H9 (cell line): ENCODE results near the gene OGFOD3. TPM values are rescaled to one million over a fixed set of nuclear protein-coding genes. Genes with fewer than 3 reads are reported as not detected.

Experiments
- DNase-seq: peaks from one replicate; pipeline ENCODE4 v3.0.0-alpha.2; 2017
- H2AFZ ChIP-seq: one replicate; pipeline ENCODE4 v1.6.1; 2013; ENCODE audit warnings: mild to moderate bottlenecking, low read length, control low read depth, moderate library complexity
- H2AK5ac ChIP-seq: 2 replicates; pipeline ENCODE4 v1.6.1; 2013; ENCODE audit warnings: low read length, control low read depth, mixed read lengths; ENCODE audit not compliant: insufficient read length
- H2BK120ac ChIP-seq: one replicate; pipeline ENCODE4 v1.6.1; 2013; ENCODE audit warnings: low read depth, mild to moderate bottlenecking, low read length, control low read depth, inconsistent platforms; ENCODE audit not compliant: poor library complexity, severe bottlenecking
- H2BK12ac ChIP-seq: 2 replicates; pipeline ENCODE4 v1.6.1; 2013; ENCODE audit warnings: low read length, control low read depth, mixed read lengths, low read depth; ENCODE audit not compliant: insufficient read length
- H2BK15ac ChIP-seq: 2 replicates; pipeline ENCODE4 v1.6.1; 2013; ENCODE audit warnings: low read depth, low read length, control low read depth
- H2BK20ac ChIP-seq: one replicate; pipeline ENCODE4 v1.6.1; 2013; ENCODE audit warnings: low read depth, mild to moderate bottlenecking, low read length, control low read depth, inconsistent platforms; ENCODE audit not compliant: poor library complexity, severe bottlenecking
- H2BK5ac ChIP-seq: 2 replicates; pipeline ENCODE4 v1.6.1; 2013; ENCODE audit warnings: low read length, control low read depth, mixed read lengths; ENCODE audit not compliant: insufficient read length
- H3K14ac ChIP-seq: 2 replicates; pipeline ENCODE4 v1.6.1; 2013; ENCODE audit warnings: low read length, control low read depth; ENCODE audit not compliant: insufficient read depth
- H3K18ac ChIP-seq: 2 replicates; pipeline ENCODE4 v1.6.1; 2013; ENCODE audit warnings: low read depth, mild to moderate bottlenecking, mixed read lengths, low read length, control low read depth; ENCODE audit not compliant: insufficient read length
- H3K23ac ChIP-seq: 2 replicates; pipeline ENCODE4 v1.6.1; 2013; ENCODE audit warnings: low read length, control low read depth, mixed read lengths, low read depth; ENCODE audit not compliant: insufficient read length
- H3K23me2 ChIP-seq: 2 replicates; pipeline ENCODE4 v1.6.1; 2013; ENCODE audit warnings: low read depth, mild to moderate bottlenecking, mixed read lengths, low read length, control low read depth; ENCODE audit not compliant: insufficient read length, poor library complexity, severe bottlenecking
- H3K27ac ChIP-seq: 2 replicates; pipeline ENCODE4 v1.5.1; 2013; ENCODE audit warnings: low read length, control low read depth, mixed read lengths, low read depth; ENCODE audit not compliant: insufficient read length
- H3K27me3 ChIP-seq: 2 replicates; pipeline ENCODE4 v1.6.1; 2013; ENCODE audit warnings: low read length, control low read depth, inconsistent platforms; ENCODE audit not compliant: insufficient read depth
- H3K4ac ChIP-seq: 2 replicates; pipeline ENCODE4 v1.6.1; 2013; ENCODE audit warnings: low read depth, mild to moderate bottlenecking, control low read depth, inconsistent platforms, low read length, moderate library complexity
- H3K4me1 ChIP-seq: 2 replicates; pipeline ENCODE4 v1.6.1; 2013; ENCODE audit warnings: low read length, control low read depth, inconsistent platforms; ENCODE audit not compliant: insufficient read depth
- H3K4me2 ChIP-seq: 2 replicates; pipeline ENCODE4 v1.6.1; 2013; ENCODE audit warnings: low read length, control low read depth, mixed read lengths; ENCODE audit not compliant: insufficient read length, insufficient read depth
- H3K56ac ChIP-seq: 2 replicates; pipeline ENCODE4 v1.6.1; 2013; ENCODE audit warnings: low read depth, mild to moderate bottlenecking, mixed read lengths, low read length, control low read depth; ENCODE audit not compliant: insufficient read length
- H3K79me1 ChIP-seq: 2 replicates; pipeline ENCODE4 v1.6.1; 2013; ENCODE audit warnings: low read depth, mild to moderate bottlenecking, moderate library complexity, low read length, control low read depth, inconsistent platforms; ENCODE audit not compliant: insufficient read depth, poor library complexity, severe bottlenecking
- H3K79me2 ChIP-seq: 2 replicates; pipeline ENCODE4 v1.6.1; 2013; ENCODE audit warnings: low read length, control low read depth, inconsistent platforms; ENCODE audit not compliant: insufficient read depth
- H3K9ac ChIP-seq: 2 replicates; pipeline ENCODE4 v1.6.1; 2013; ENCODE audit warnings: low read length, control low read depth, mixed read lengths; ENCODE audit not compliant: insufficient read length; ENCODE audit errors: extremely low read depth
- H3K9me3 ChIP-seq: one replicate; pipeline ENCODE4 v1.6.1; 2013; ENCODE audit warnings: low read depth, low read length, inconsistent platforms; ENCODE audit not compliant: control insufficient read depth
- H3T11ph ChIP-seq: one replicate; pipeline ENCODE4 v1.6.1; 2013; ENCODE audit warnings: mild to moderate bottlenecking, low read length, control low read depth, inconsistent platforms
- H4K20me1 ChIP-seq: one replicate; pipeline ENCODE4 v1.6.1; 2013; ENCODE audit not compliant: control insufficient read depth, insufficient read length, insufficient read depth
- H4K5ac ChIP-seq: 2 replicates; pipeline ENCODE4 v1.6.1; 2013; ENCODE audit warnings: low read depth, mild to moderate bottlenecking, mixed read lengths, low read length, control low read depth; ENCODE audit not compliant: insufficient read length
- H4K8ac ChIP-seq: replicated peaks from 2 replicates; pipeline ENCODE4 v1.6.1; 2013; ENCODE audit warnings: low read length, control low read depth, mixed read lengths, low read depth; ENCODE audit not compliant: insufficient read length
- H4K91ac ChIP-seq: 2 replicates; pipeline ENCODE4 v1.6.1; 2013; ENCODE audit warnings: low read depth, mild to moderate bottlenecking, moderate library complexity, mixed read lengths, low read length, control low read depth; ENCODE audit not compliant: insufficient read length
- H3K27ac Mint-ChIP-seq, 3 experiments: 2 replicates in 2 of 3; 3 replicates in 1 of 3; pipeline ENCODE4 v1.8.0; 2020 to 2021; ENCODE audit warnings: mixed read lengths in 3 of 3, mild to moderate bottlenecking in 1 of 3, moderate library complexity in 1 of 3
- H3K27me3 Mint-ChIP-seq: 2 replicates; pipeline ENCODE4 v1.8.0; 2021; ENCODE audit warnings: low read depth, mild to moderate bottlenecking, moderate library complexity, mixed read lengths
- H3K36me3 Mint-ChIP-seq, 3 experiments: 2 replicates in 2 of 3; 3 replicates in 1 of 3; pipeline ENCODE4 v1.8.0; 2020 to 2021; ENCODE audit warnings: low read depth in 3 of 3, mixed read lengths in 3 of 3; ENCODE audit not compliant: insufficient read depth in 1 of 3
- H3K4me1 Mint-ChIP-seq, 2 experiments: 2 replicates each; pipeline ENCODE4 v1.8.0; 2020; ENCODE audit warnings: mixed read lengths in 2 of 2
- H3K4me3 Mint-ChIP-seq, 2 experiments: 2 replicates in 1 of 2; 3 replicates in 1 of 2; pipeline ENCODE4 v1.8.0; 2020 to 2021; ENCODE audit warnings: mild to moderate bottlenecking in 2 of 2, mixed read lengths in 2 of 2, moderate library complexity in 1 of 2
- H3K9me3 Mint-ChIP-seq, 2 experiments: 2 replicates in 1 of 2; 3 replicates in 1 of 2; pipeline ENCODE4 v1.8.0; 2020; ENCODE audit warnings: mild to moderate bottlenecking in 2 of 2, mixed read lengths in 2 of 2, moderate library complexity in 1 of 2
- WGBS: extraction: QIAGEN DNeasy Blood & Tissue Kit; methylation state at CpG from one replicate; pipeline ENCODE4 v1.1.7; 2013; ENCODE audit warnings: missing lambda C conversion rate, low lambda C conversion rate, mixed read lengths; ENCODE audit not compliant: insufficient read length; ENCODE audit errors: extremely low coverage; 5-methylcytosine and 5-hydroxymethylcytosine counted together
- total RNA-seq: library from RNA; stranded (reverse); gene quantifications from 2 replicates; pipeline ENCODE4 v1.2.1, GENCODE V29; 2021
- TF ChIP-seq, protein P1 (sequence below): fragments of 200-600 bp; sonication (generic); conservative IDR thresholded peaks from 3 replicates; pipeline ENCODE4 v1.8.0; 2021; ENCODE audit warnings: antibody characterized with exemption, mild to moderate bottlenecking

OGFOD3 gene
- total RNA-seq, 1 experiment from 2014 or later: 27.8 TPM

DNA sequence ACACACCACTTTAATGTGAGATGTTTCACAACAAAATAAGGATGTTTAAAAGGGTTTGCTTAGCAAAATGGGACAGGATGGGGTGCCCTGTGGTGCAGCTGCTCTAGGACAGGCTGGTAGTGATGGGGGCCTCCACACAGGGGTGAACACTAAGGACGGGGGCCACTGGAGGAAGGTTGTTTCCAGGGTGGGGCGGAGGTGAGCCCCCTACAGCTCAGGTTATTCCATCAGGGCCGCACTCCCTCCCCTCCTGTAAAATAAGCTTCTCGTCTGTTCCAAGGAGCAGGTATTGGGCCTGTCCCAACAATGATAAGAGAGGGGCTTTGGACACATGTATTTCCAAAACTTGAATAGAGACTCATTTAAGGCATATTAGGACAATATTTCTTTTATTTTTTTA, 2.1 kb downstream of the OGFOD3 start:
- no CpG with 5 or more reads among the region's 4 CpGs for WGBS
- Histone ChIP-seq H3K27ac (no peak overlapping the region), H2AK5ac (no peak overlapping the region), H3K18ac (no peak overlapping the region), H3K4ac (no peak overlapping the region), H3K14ac (no peak overlapping the region), H3K56ac (no peak overlapping the region), H3K27me3 (no peaks in the 10 kb centered on the region), H2BK12ac (no peak overlapping the region), H3K79me2 (no peaks in the 10 kb centered on the region), H2BK5ac (no peak overlapping the region), H4K91ac (no peak overlapping the region), H2BK120ac (no peak overlapping the region), H4K20me1 (no peaks in the 10 kb centered on the region), H2BK20ac (no peak overlapping the region), H3K79me1 (no peaks in the 10 kb centered on the region), H3K23me2 (peaks cover 3% of the 10 kb centered on the region), H2AFZ (no peak overlapping the region), H3K9me3 (no peaks in the 10 kb centered on the region), H3K4me1 (no peaks in the 10 kb centered on the region), H3K4me2 (no peak overlapping the region), H3K23ac (no peak overlapping the region), H4K5ac (no peak overlapping the region), H3T11ph (no peak overlapping the region), H3K9ac (no peak overlapping the region), H4K8ac (no peak overlapping the region), H2BK15ac (no peak overlapping the region)
- Mint-ChIP-seq H3K9me3 (peaks cover 0 to 4% of the 10 kb centered on the region in 2 experiments; a peak in 2 of 5 replicates), H3K4me3 (no peak overlapping the region), H3K4me1 (peaks cover 14 to 23% of the 10 kb centered on the region in 2 experiments), H3K27me3 (peaks cover 3% of the 10 kb centered on the region), H3K36me3 (peaks cover 16 to 24% (median 19%) of the 10 kb centered on the region in 3 experiments; a peak in 6 of 7 replicates), H3K27ac (no peak overlapping the region)
- TF ChIP-seq, protein P1, sequence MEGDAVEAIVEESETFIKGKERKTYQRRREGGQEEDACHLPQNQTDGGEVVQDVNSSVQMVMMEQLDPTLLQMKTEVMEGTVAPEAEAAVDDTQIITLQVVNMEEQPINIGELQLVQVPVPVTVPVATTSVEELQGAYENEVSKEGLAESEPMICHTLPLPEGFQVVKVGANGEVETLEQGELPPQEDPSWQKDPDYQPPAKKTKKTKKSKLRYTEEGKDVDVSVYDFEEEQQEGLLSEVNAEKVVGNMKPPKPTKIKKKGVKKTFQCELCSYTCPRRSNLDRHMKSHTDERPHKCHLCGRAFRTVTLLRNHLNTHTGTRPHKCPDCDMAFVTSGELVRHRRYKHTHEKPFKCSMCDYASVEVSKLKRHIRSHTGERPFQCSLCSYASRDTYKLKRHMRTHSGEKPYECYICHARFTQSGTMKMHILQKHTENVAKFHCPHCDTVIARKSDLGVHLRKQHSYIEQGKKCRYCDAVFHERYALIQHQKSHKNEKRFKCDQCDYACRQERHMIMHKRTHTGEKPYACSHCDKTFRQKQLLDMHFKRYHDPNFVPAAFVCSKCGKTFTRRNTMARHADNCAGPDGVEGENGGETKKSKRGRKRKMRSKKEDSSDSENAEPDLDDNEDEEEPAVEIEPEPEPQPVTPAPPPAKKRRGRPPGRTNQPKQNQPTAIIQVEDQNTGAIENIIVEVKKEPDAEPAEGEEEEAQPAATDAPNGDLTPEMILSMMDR: no peak
- DNase-seq: no peak
